ENCODE results near the gene NFYC. TPM values are rescaled to one million over a fixed set of nuclear protein-coding genes. Genes with fewer than 3 reads are reported as not detected.
"Not testable (repeated sequence)": the region's sequence is repeated elsewhere in the genome, so short reads cannot be mapped to it uniquely, and the experiment has no call there.

The NFYC gene
- total and polyA plus RNA-seq, 3 donors from 2014 or later: 69.1 to 83.9 (median 70.0) TPM

- TF ChIP-seq POLR2A (IDR thresholded peaks at IDR 0.05): no peak
- TF ChIP-seq, protein P1, sequence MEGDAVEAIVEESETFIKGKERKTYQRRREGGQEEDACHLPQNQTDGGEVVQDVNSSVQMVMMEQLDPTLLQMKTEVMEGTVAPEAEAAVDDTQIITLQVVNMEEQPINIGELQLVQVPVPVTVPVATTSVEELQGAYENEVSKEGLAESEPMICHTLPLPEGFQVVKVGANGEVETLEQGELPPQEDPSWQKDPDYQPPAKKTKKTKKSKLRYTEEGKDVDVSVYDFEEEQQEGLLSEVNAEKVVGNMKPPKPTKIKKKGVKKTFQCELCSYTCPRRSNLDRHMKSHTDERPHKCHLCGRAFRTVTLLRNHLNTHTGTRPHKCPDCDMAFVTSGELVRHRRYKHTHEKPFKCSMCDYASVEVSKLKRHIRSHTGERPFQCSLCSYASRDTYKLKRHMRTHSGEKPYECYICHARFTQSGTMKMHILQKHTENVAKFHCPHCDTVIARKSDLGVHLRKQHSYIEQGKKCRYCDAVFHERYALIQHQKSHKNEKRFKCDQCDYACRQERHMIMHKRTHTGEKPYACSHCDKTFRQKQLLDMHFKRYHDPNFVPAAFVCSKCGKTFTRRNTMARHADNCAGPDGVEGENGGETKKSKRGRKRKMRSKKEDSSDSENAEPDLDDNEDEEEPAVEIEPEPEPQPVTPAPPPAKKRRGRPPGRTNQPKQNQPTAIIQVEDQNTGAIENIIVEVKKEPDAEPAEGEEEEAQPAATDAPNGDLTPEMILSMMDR (IDR thresholded peaks at IDR 0.05): no peak
- H3K9me3 ChIP-seq: no peaks in the 10 kb centered on the region
- no peak overlapping the region for H3K4me3 ChIP-seq
- peaks cover 6% of the 10 kb centered on the region for H3K4me1 ChIP-seq
- 83 to 88% methylated on average over 6 of the region's 6 CpGs for WGBS, 2 donors
- no peak overlapping the region for H3K27ac ChIP-seq
- H3K36me3 ChIP-seq (ENCODE audit: low read depth, missing control alignments): no peaks in the 10 kb centered on the region
- intact Hi-C loops (cut with DNase I; ENCODE audit: low total_unique reads): no loop called here
- no peak for DNase-seq
- no peaks in the 10 kb centered on the region for H3K27me3 ChIP-seq
These were observed 8.3 kb downstream of the NFYC start for GRCh38 chr1:40699787-40700186.

- H3K36me3 ChIP-seq (ENCODE audit: low read depth, missing control alignments): no peaks in the 10 kb centered on the region
- DNase-seq: no peak
- 67 to 80% methylated on average over 3 of the region's 3 CpGs for WGBS, 2 donors
These were observed 10.2 kb downstream of the NFYC start for GRCh38 chr1:40701684-40702083.

GRCh38 chr1:40702810-40703209 lies 11.3 kb downstream of the NFYC start:
- not testable (repeated sequence) for H3K4me1 ChIP-seq

More at GRCh38 chr1:40701684-40702083, 10.2 kb downstream of the NFYC start:
- Histone ChIP-seq H3K27ac (no peak overlapping the region), H3K27me3 (no peaks in the 10 kb centered on the region), H3K9me3 (no peaks in the 10 kb centered on the region), H3K4me1 (no peaks in the 10 kb centered on the region), H3K4me3 (no peak overlapping the region)
- no peak for TF ChIP-seq POLR2A (IDR thresholded peaks at IDR 0.05)
- TF ChIP-seq, protein P1 (IDR thresholded peaks at IDR 0.05): no peak
- intact Hi-C loops (cut with DNase I; ENCODE audit: low total_unique reads): no loop called here

GRCh38 chr1:40703316-40703715 lies 11.8 kb downstream of the NFYC start:
- no peak overlapping the region for H3K4me3 ChIP-seq
- H3K9me3 ChIP-seq: no peaks in the 10 kb centered on the region
- TF ChIP-seq POLR2A (IDR thresholded peaks at IDR 0.05): no peak
- TF ChIP-seq, protein P1 (IDR thresholded peaks at IDR 0.05): no peak
- no peaks in the 10 kb centered on the region for H3K27me3 ChIP-seq
- WGBS, 2 donors: 53 to 83% methylated on average over 3 of the region's 3 CpGs
- H3K36me3 ChIP-seq (ENCODE audit: low read depth, missing control alignments): no peaks in the 10 kb centered on the region
- no peaks in the 10 kb centered on the region for H3K4me1 ChIP-seq
- no peak for DNase-seq
- intact Hi-C loops (cut with DNase I; ENCODE audit: low total_unique reads): no loop called here
- no peak overlapping the region for H3K27ac ChIP-seq

More at GRCh38 chr1:40702810-40703209, 11.3 kb downstream of the NFYC start:
- WGBS, 2 donors: 85 to 86% methylated on average over 9 of the region's 9 CpGs
- H3K4me3 ChIP-seq; H3K27ac ChIP-seq; DNase-seq; intact Hi-C loops (cut with DNase I; ENCODE audit: low total_unique reads); H3K27me3 ChIP-seq; H3K36me3 ChIP-seq (ENCODE audit: low read depth, missing control alignments); H3K9me3 ChIP-seq: not testable (repeated sequence)

DNA sequence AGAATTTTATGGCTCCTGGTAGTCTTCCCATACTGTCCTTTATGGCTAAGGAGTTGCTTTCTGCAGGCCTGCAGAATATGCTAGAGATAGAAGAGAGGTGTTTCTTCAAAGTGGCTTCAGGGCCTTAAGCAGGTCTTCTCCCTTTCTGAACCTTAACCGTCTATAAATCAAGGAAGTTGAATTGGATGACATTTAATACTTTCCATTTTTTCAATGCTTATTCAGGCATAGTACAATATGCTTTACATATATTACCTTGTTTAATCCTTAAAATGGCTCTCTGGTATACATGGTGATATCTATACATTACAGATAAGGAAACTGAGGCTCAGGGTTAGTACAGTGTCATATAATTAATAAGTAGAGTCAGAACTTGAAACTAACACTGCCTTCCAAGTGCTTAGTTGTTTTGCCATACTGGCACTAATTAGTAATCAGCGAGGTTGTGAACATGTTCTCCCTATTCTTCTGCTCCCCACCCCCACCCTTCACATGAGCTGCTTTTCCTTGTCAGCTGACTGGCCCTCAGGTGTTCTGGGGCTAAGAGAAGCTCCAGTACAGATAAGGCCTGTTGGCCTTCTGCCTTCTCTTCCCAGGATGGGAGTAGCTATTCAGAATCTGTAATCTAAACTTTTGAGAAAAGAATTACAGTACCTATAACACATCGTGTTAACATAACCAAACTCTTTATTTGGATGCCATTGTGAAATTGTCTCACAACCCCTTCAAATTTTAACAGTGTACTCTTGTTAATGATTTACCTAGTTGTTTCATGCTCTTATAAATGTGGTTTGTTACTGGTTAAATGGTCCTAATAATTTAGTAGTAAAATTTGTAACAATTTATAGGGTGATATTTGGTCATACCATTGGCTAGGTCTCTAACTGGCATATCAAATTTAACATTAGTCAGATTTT lies 13.6 kb downstream of the NFYC start:
- no peaks in the 10 kb centered on the region for H3K36me3 ChIP-seq (ENCODE audit: low read depth, missing control alignments)
- no peak overlapping the region for H3K4me3 ChIP-seq
- no peak for TF ChIP-seq POLR2A (IDR thresholded peaks at IDR 0.05)
- TF ChIP-seq, protein P1 (IDR thresholded peaks at IDR 0.05): no peak
- DNase-seq: no peak
- peaks cover 6% of the 10 kb centered on the region for H3K4me1 ChIP-seq
- intact Hi-C loops (cut with DNase I; ENCODE audit: low total_unique reads): no loop called here
- H3K27me3 ChIP-seq: no peaks in the 10 kb centered on the region
- 81% methylated on average over 3 of the region's 3 CpGs for WGBS, 2 donors
- no peak overlapping the region for H3K27ac ChIP-seq
- no peaks in the 10 kb centered on the region for H3K9me3 ChIP-seq
